Liver (tissue), 3 donors: Measurements from ENCODE around the gene BRI3.

Experiments used
- CTCF ChIP-seq: fragments of 150-350 bp; IDR thresholded peaks from 2 replicates; pipeline ENCODE4 v1.5.1; 2017; ENCODE audit warnings: improper control_type of control experiment, low read depth, low read length; ENCODE audit not compliant: missing input control
- FOXA1 ChIP-seq: IDR thresholded peaks from 2 replicates; pipeline ENCODE4 v1.6.1; 2016; ENCODE audit warnings: antibody characterized with exemption
- GABPA ChIP-seq, 2 donors: IDR thresholded peaks in 1 of 2; conservative IDR thresholded peaks in 1 of 2; 2 replicates each; pipeline ENCODE4 v1.6.1; 2016; ENCODE audit warnings: antibody characterized with exemption in 2 of 2, mild to moderate bottlenecking in 1 of 2, moderate library complexity in 1 of 2
- HNF4G ChIP-seq: IDR thresholded peaks from 2 replicates; pipeline ENCODE4 v1.6.1; 2016; ENCODE audit warnings: antibody characterized with exemption
- NR2F2 ChIP-seq: IDR thresholded peaks from 2 replicates; pipeline ENCODE4 v1.6.1; 2016; ENCODE audit warnings: antibody characterized with exemption
- RAD21 ChIP-seq, 2 donors: IDR thresholded peaks; 2 replicates each; pipeline ENCODE4 v1.6.1; 2016; ENCODE audit warnings: antibody characterized with exemption in 2 of 2, mild to moderate bottlenecking in 2 of 2
- SP1 ChIP-seq: IDR thresholded peaks from 2 replicates; pipeline ENCODE4 v1.6.1; 2018; ENCODE audit warnings: antibody characterized with exemption, mild to moderate bottlenecking
- TAF1 ChIP-seq: conservative IDR thresholded peaks from 2 replicates; pipeline ENCODE4 v1.6.1; 2016; ENCODE audit warnings: antibody characterized with exemption, mild to moderate bottlenecking
- YY1 ChIP-seq: IDR thresholded peaks from 2 replicates; pipeline ENCODE4 v1.6.1; 2016; ENCODE audit warnings: antibody characterized with exemption, mild to moderate bottlenecking
- ZBTB33 ChIP-seq: IDR thresholded peaks from 2 replicates; pipeline ENCODE4 v1.6.1; 2016; ENCODE audit warnings: antibody characterized with exemption
- TF ChIP-seq, protein P1 (sequence below): IDR thresholded peaks from 2 replicates; pipeline ENCODE4 v1.6.1; 2016; ENCODE audit warnings: antibody characterized with exemption
- TF ChIP-seq, protein P2 (sequence below): IDR thresholded peaks from 2 replicates; pipeline ENCODE4 v1.6.1; 2016; ENCODE audit warnings: antibody characterized with exemption, mild to moderate bottlenecking
- donor health status: healthy.
- donor health status: healthy.

DNA sequence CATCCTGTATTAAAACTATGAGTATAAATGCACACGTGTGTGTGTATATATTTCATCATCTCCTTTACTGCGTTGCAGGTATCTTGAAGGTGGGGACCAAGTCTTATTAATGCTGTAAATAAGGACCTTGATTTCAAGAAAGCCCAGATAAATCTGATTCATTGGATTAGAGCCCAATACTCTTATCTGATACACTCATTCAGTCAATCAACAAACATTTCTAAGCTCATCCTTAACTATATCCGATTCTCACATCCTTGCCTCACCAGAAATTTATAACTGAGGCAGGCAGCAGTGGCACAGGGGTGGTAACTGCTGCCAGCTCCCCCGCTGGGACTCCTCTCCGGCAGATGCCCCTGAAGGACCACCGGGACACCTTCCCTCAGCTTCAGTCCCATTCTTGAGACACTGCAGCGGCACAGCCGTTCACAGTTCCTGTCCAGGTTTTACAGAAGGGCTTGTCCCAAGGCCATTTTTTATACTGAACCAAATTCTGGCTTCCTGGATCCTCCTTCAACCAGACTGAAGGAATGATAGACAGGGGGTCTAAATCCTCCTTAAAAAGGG is 54.0 kb downstream of the BRI3 start:
- TF ChIP-seq CTCF (no peak), ZBTB33 (no peak), RAD21 (IDR thresholded peaks at IDR 0.05) (no peak), HNF4G (no peak), GABPA (IDR thresholded peaks at IDR 0.05 in 1 of 2, conservative IDR thresholded peaks at IDR 0.05 in 1 of 2) (no peak), FOXA1 (no peak), TAF1 (no peak), SP1 (no peak), YY1 (no peak), NR2F2 (no peak)
- TF ChIP-seq, protein P1, sequence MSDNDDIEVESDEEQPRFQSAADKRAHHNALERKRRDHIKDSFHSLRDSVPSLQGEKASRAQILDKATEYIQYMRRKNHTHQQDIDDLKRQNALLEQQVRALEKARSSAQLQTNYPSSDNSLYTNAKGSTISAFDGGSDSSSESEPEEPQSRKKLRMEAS = no peak
- TF ChIP-seq, protein P2, sequence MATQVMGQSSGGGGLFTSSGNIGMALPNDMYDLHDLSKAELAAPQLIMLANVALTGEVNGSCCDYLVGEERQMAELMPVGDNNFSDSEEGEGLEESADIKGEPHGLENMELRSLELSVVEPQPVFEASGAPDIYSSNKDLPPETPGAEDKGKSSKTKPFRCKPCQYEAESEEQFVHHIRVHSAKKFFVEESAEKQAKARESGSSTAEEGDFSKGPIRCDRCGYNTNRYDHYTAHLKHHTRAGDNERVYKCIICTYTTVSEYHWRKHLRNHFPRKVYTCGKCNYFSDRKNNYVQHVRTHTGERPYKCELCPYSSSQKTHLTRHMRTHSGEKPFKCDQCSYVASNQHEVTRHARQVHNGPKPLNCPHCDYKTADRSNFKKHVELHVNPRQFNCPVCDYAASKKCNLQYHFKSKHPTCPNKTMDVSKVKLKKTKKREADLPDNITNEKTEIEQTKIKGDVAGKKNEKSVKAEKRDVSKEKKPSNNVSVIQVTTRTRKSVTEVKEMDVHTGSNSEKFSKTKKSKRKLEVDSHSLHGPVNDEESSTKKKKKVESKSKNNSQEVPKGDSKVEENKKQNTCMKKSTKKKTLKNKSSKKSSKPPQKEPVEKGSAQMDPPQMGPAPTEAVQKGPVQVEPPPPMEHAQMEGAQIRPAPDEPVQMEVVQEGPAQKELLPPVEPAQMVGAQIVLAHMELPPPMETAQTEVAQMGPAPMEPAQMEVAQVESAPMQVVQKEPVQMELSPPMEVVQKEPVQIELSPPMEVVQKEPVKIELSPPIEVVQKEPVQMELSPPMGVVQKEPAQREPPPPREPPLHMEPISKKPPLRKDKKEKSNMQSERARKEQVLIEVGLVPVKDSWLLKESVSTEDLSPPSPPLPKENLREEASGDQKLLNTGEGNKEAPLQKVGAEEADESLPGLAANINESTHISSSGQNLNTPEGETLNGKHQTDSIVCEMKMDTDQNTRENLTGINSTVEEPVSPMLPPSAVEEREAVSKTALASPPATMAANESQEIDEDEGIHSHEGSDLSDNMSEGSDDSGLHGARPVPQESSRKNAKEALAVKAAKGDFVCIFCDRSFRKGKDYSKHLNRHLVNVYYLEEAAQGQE = no peak
